Fibroblast of lung (primary cell): ENCODE data around the gene RPL22.

Source experiments
- CTCF ChIP-seq, 2 donors: IDR thresholded peaks in 1 of 2; conservative IDR thresholded peaks in 1 of 2; 1 replicate in 1 of 2; 2 replicates in 1 of 2; pipeline ENCODE4 v1.5.1; 2011 to 2012; ENCODE audit warnings: low read length in 2 of 2, control low read depth in 1 of 2, inconsistent platforms in 1 of 2, low read depth in 1 of 2, mild to moderate bottlenecking in 1 of 2
- EZH2 ChIP-seq: IDR thresholded peaks from 2 replicates; pipeline ENCODE4 v1.5.1; 2012; ENCODE audit warnings: low read length, control low read depth, mild to moderate bottlenecking; ENCODE audit errors: missing control alignments

GRCh38 chr1:6136516-6137220 lies 62.7 kb downstream of the RPL22 start:
- TF ChIP-seq CTCF (conservative IDR thresholded peaks at IDR 0.05 in 1 of 2, IDR thresholded peaks at IDR 0.05 in 1 of 2; ENCODE audit: low read depth in 1 of 2, low read length in 2 of 2) = no peak
- no peak for TF ChIP-seq EZH2
